Heart left ventricle (tissue), 16 donors: Measurements from ENCODE around the gene CCDC167. TPM values are rescaled to one million over a fixed set of nuclear protein-coding genes. Genes with fewer than 3 reads are reported as not detected.

Source experiments
- ATAC-seq, 4 donors: fragments of 200-7000 bp; cut with Tn5 transposase; one replicate each; pipeline ENCODE4 v1.9.1; 2020 to 2022; ENCODE audit warnings: moderate library complexity in 4 of 4, mild to moderate bottlenecking in 3 of 4, moderate number of reproducible peaks in 1 of 4
- DNase-seq, 5 donors: peaks; one replicate each; pipeline ENCODE4 v3.0.0-alpha.2; 2020
- H3K27ac ChIP-seq, 12 donors: fragments of 200-600 bp; sonication (generic) in 4 of 12; one replicate each; pipeline versions ENCODE4 v1.5.0 to v1.8.0; 2016 to 2022; ENCODE audit warnings: mild to moderate bottlenecking in 2 of 12
- H3K27me3 ChIP-seq, 9 donors: fragments of 200-600 bp; sonication (generic) in 2 of 9; one replicate each; pipeline versions ENCODE4 v1.5.1 to v1.8.0; 2016 to 2022; ENCODE audit warnings: mild to moderate bottlenecking in 3 of 9
- H3K36me3 ChIP-seq, 9 donors: fragments of 200-600 bp; sonication (generic) in 2 of 9; one replicate each; pipeline versions ENCODE4 v1.5.0 to v1.8.0; 2018 to 2022; ENCODE audit warnings: mild to moderate bottlenecking in 2 of 9
- H3K4me1 ChIP-seq, 12 donors: fragments of 200-600 bp; sonication (generic) in 4 of 12; one replicate each; pipeline versions ENCODE4 v1.5.0 to v1.8.0; 2016 to 2022; ENCODE audit warnings: mild to moderate bottlenecking in 3 of 12
- H3K4me3 ChIP-seq, 12 donors: fragments of 200-600 bp; sonication (generic) in 4 of 12; one replicate each; pipeline versions ENCODE4 v1.5.0 to v1.8.0; 2017 to 2022; ENCODE audit warnings: mild to moderate bottlenecking in 9 of 12, moderate library complexity in 4 of 12
- H3K9me3 ChIP-seq, 12 donors: fragments of 200-600 bp; sonication (generic) in 4 of 12; one replicate each; pipeline versions ENCODE4 v1.5.0 to v1.8.0; 2016 to 2022; ENCODE audit warnings: mild to moderate bottlenecking in 1 of 12
- POLR2A ChIP-seq, 2 donors: fragments of 450-650 bp; IDR thresholded peaks; one replicate each; pipeline ENCODE4 v1.6.1; 2017; ENCODE audit warnings: antibody characterized with exemption in 2 of 2, mild to moderate bottlenecking in 2 of 2, moderate library complexity in 2 of 2
- WGBS, 4 donors: extraction: QIAGEN DNeasy Blood & Tissue Kit in 2 of 4; methylation state at CpG; one replicate each; pipeline versions ENCODE4 v1.1.5 to v1.1.7; 2013 to 2018; 5-methylcytosine and 5-hydroxymethylcytosine counted together
- intact Hi-C, 10 donors: fragments of 100-400 bp; cut with DNase I; formaldehyde crosslinking; loops; one replicate each; pipeline versions ENCODE4 v1.11.1 to v1.14.2; 2022
- polyA plus RNA-seq, 2 donors: library from polyadenylated mRNA; stranded (reverse); fragments of 200-250 nt; gene quantifications; one replicate each; pipeline ENCODE4 v1.2.3, GENCODE V29; 2013
- total RNA-seq, 9 donors: library from RNA; depleted of rRNA in 2 of 9; stranded (reverse); fragments of >200 nt in 2 of 9; fragmentation: NEBNext Ultra II Directional in 3 of 9; extraction: Animal tissue kit (Norgen Biotek cat#: 25700) in 3 of 9; gene quantifications; one replicate each; pipeline versions ENCODE4 v1.1.0 to v1.2.4, GENCODE V29; 2016 to 2023
- TF ChIP-seq, protein P1 (sequence below), 12 donors: fragments of 200-600 bp; sonication (generic) in 4 of 12; IDR thresholded peaks; one replicate each; pipeline versions ENCODE4 v1.5.0 to v1.8.0; 2018 to 2022; ENCODE audit warnings: antibody characterized with exemption in 12 of 12, mild to moderate bottlenecking in 5 of 12
- donor health status: ischemic (EF 13 %, LVEDD 7.1; RV severe dilation, severe dysfunction).
- donor health status: healthy with polysubstance abuse.
- donor health status: DM: no; HTN: yes; CAD: no.
- donor health status: DM: no; HTN: no; CAD: no.
- donor health status: ischemic (EF 25% LVEDD 6.9; RV normal size, moderate dysfunction).
- donor health status: ischemic (EF 25% LVEDD 5.7; RV mildly dilated, moderate dysfunction).
- donor health status: healthy.
- donor health status: DM: yes; HTN: yes; CAD: no.
- donor health status: ischemic (EF 35%, LVEDD 5.7; RV mildly dilated, moderate dysfunction).
- donor health status: nonischemic (EF 11% LVEDD 7.7; RV severe dilation, severe dysfunction).
- donor health status: DM: yes; HTN: yes; CAD: no.
- donor health status: PGD.
- donor health status: ischemic (EF 29% LVEDD 5.4; RV normal size, mild dysfunction).
- donor health status: nonischemic (EF 23%, LVEDD 6.1; RV moderate dilation, normal function).

The CCDC167 gene
- total and polyA plus RNA-seq, 11 donors: 17.6 to 76.7 (median 27.8) TPM

DNA sequence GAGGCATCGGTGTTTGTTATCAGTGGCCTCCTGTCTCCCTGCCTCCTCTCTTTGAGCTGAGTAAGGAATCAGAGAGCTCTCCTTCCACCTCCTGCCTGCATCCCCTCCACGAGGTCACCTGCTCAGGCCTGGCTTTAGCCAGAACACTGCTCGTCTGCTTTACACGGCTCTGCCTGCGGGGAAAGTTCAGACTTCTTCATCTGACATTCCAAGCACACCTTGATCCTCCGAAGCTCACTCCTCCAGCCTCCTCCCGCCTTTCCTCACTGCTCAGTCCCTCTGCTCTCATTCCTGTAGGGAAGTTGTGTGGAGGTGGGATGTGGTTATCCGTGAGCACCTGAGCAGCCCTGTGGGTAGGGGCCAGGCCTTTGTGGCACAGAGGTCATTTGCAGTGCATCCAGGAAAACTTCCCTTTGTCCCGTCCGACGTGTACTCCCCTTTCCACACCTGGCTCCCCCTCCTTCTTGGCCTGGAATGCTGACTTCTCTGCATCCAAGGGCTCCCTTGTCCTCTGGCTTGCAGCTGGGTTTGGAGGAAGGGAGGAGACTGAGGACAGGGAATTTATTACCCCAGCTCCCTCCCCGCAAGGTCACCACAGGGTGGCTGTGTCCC is 12.8 kb upstream of the CCDC167 start:
- Histone ChIP-seq H3K27ac (no peak overlapping the region), H3K9me3 (no peaks in the 10 kb centered on the region), H3K27me3 (peaks cover 3 to 38% (median 21%) of the 10 kb centered on the region in 9 donors), H3K4me1 (peaks cover 0 to 21% (median 6%) of the 10 kb centered on the region in 12 donors), H3K36me3 (no peaks in the 10 kb centered on the region), H3K4me3 (no peak overlapping the region)
- ATAC-seq (no peak), DNase-seq (no peak)
- 41 to 52% (median 44%) methylated on average over 12 of the region's 12 CpGs for WGBS, 4 donors
- intact Hi-C loops: no loop called here
- TF ChIP-seq POLR2A (IDR thresholded peaks at IDR 0.05): no peak
- TF ChIP-seq, protein P1, sequence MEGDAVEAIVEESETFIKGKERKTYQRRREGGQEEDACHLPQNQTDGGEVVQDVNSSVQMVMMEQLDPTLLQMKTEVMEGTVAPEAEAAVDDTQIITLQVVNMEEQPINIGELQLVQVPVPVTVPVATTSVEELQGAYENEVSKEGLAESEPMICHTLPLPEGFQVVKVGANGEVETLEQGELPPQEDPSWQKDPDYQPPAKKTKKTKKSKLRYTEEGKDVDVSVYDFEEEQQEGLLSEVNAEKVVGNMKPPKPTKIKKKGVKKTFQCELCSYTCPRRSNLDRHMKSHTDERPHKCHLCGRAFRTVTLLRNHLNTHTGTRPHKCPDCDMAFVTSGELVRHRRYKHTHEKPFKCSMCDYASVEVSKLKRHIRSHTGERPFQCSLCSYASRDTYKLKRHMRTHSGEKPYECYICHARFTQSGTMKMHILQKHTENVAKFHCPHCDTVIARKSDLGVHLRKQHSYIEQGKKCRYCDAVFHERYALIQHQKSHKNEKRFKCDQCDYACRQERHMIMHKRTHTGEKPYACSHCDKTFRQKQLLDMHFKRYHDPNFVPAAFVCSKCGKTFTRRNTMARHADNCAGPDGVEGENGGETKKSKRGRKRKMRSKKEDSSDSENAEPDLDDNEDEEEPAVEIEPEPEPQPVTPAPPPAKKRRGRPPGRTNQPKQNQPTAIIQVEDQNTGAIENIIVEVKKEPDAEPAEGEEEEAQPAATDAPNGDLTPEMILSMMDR (IDR thresholded peaks at IDR 0.05): no peak

DNA sequence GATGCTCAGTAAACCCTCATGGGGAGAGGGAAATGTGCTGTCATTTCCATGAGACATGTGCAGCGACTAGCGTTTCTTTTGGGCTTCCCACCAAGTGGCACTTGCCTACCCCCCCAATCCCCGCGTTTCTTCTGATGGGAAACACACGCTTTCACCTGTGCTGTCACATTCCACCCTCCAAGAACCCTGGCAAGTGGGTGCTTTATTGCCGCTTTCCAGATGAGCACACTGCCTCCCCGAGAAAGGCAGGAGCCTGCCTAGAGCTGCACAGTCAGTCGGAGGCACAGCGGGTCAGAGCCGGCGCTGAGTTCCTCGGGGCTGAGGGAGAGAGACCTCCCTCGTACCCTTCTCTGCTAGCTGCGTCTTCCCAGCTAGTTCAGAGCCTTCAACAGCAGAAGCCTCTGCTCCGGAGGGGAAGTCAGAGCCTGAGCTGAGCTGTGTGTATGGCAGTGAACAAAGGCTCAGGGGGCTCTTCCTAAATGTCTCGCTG is 12.3 kb upstream of the CCDC167 start:
- no peak for ATAC-seq

DNA sequence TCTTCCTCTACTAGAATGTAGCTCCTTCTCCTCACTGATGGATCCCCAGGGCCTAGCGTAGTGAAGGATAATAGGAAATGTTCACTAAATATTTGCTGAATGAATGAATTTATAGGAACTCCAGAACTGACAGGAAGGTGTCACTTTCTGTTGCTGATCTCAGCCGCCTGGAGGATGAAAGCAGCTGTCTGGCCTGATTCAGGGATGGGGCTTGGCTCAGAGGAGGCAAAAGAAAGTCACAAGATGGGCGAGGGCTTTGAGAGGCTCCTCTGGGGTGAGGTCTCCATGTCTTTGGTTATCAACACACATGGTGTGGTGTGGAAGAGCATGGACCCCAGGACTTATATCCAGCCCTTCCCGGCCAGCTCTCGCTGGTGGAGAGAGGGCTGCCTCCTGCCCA is 11.5 kb upstream of the CCDC167 start:
- Histone ChIP-seq H3K36me3 (no peaks in the 10 kb centered on the region), H3K4me1 (peaks cover 0 to 14% (median 4%) of the 10 kb centered on the region in 12 donors), H3K27me3 (peaks cover 3 to 38% (median 21%) of the 10 kb centered on the region in 9 donors), H3K27ac (no peak overlapping the region), H3K9me3 (no peaks in the 10 kb centered on the region), H3K4me3 (no peak overlapping the region)
- intact Hi-C loops: no loop called here
- WGBS, 4 donors: 77 to 87% (median 85%) methylated on average over 5 of the region's 5 CpGs
- ATAC-seq: no peak
- DNase-seq: no peak
- TF ChIP-seq, protein P1 (IDR thresholded peaks at IDR 0.05): no peak
- TF ChIP-seq POLR2A (IDR thresholded peaks at IDR 0.05): no peak

More for the DNA sequence above, 12.3 kb upstream of the CCDC167 start:
- TF ChIP-seq, protein P1 (IDR thresholded peaks at IDR 0.05): no peak
- no peak for TF ChIP-seq POLR2A (IDR thresholded peaks at IDR 0.05)
- Histone ChIP-seq H3K4me1 (peaks cover 0 to 16% (median 6%) of the 10 kb centered on the region in 12 donors), H3K27ac (no peak overlapping the region), H3K36me3 (no peaks in the 10 kb centered on the region), H3K9me3 (no peaks in the 10 kb centered on the region), H3K4me3 (no peak overlapping the region), H3K27me3 (peaks cover 3 to 38% (median 21%) of the 10 kb centered on the region in 9 donors)
- no peak for DNase-seq
- intact Hi-C loops: no loop called here
- 35 to 50% (median 39%) methylated on average over 16 of the region's 16 CpGs for WGBS, 4 donors

DNA sequence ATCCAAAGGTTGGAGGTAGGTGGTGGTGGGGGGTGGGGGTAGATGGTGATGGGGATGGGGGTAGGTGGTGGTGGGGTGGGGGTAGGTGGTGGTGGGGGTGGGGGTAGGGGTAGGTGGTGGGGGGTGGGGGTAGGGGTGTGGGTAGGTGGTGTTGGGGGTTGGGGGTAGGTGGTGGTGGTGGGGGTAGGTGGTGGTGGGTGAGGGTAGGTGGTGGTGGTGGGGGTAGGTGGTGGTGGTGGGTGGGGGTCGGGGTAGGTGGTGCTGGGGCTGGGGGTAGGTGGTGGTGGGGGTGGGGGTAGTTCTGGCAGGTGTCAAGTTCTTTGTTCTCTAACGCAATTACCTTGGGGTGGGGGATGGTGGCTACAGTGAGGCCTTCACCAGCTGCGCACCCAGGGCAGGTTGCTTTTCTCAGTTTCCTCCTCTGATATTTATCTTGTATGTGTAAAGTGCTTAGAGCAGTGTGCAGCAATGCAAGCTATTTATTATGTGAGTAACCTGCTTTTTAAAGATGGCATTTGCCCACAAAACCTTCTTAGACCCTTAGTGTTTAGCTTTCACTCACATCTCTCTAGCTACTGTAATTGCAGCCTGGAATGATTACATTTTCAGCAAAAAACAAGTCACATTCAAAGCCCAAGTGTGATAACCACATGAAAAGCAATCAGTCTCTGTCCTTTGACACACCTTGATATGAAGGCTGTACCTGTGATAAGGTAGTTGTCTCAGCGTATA is 8.2 kb upstream of the CCDC167 start:
- no peaks in the 10 kb centered on the region for H3K9me3 ChIP-seq
- no peak overlapping the region for H3K4me3 ChIP-seq
- DNase-seq: no peak
- H3K27me3 ChIP-seq: peaks cover 0 to 22% (median 8%) of the 10 kb centered on the region in 9 donors
- H3K4me1 ChIP-seq: peaks cover 0 to 9% (median 0%) of the 10 kb centered on the region in 12 donors
- 55 to 70% (median 60%) methylated on average over 3 to 4 of the region's 4 CpGs for WGBS, 4 donors
- no peaks in the 10 kb centered on the region for H3K36me3 ChIP-seq
- no peak overlapping the region for H3K27ac ChIP-seq
- intact Hi-C loops: no loop called here
- ATAC-seq: no peak
- TF ChIP-seq POLR2A (IDR thresholded peaks at IDR 0.05): no peak
- TF ChIP-seq, protein P1 (IDR thresholded peaks at IDR 0.05): no peak
